HG03575 (cell line): ENCODE measurements around the gene CD300H.

ENCODE experiments used
- ATAC-seq: cut with Tn5 transposase; IDR thresholded peaks from one replicate; pipeline ENCODE4 v1.9.1; 2021; ENCODE audit not compliant: unreplicated experiment, insufficient number of reproducible peaks, low FRiP score; ENCODE audit errors: extremely low read depth

The CD300H gene

DNA sequence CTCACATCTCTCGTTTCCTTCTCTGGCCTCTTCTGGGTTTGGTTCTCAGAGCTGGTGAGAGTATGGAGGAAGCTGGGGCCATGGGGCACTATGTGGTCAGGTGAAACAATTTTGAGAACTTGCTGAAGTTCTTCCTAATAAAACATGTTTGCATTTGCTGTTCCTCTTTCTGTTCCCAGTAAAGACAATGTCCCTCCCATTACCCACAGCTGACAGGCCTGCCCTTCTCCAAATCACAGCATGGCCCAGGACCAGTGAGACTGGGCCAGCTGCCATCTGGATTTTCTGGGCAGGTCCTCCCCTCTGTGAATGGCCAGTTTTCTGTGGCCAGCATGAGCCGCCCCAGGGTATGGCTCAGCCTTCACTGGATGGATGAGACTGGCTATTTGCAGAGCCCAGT lies at the start of gene CD300H:
Gene CD300H, minus strand, starts transcription at position 113 of the 400 bp plus-strand sequence.
- no peak for ATAC-seq

DNA sequence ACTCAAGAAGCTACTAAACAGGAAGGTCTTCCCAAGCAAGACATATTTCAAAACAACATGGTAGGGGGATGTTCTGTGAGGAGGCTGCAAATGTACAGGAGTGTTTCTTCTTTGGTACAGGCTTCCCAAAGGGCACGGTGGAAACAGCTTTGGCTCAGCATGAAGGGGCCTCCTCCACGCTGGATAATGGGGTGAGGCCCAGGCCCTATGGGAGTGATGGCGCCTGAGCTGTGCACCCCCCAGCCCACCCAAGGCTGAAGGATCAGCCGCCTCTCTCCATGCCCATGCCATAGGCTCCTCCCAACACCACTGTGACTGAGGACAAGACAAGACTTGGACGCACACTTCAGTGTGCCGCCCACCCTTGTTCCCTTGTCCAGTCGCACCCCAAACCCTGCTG lies 49.4 kb upstream of the CD300H start:
- ATAC-seq: no peak

DNA sequence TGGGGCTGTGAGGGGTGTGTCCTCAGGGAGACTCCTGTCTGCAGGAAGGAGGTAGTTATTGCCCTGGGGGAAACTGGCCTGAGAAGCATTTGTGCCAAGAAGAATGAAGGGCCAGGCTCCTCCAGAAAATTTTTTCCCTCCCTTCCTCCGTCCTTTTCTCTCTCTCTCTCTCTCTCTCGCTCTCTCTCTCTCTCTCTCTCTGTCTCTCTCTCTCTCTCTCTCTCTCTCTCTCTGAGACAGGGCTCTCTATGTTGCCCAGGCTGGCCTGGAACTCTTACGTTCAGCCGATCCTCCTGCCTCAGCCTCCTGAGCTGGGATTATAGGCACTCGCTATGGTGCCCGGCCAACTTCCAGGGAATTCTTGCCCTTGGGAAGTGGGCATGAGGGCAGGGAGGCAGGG lies 44.7 kb upstream of the CD300H start:
- no peak for ATAC-seq

DNA sequence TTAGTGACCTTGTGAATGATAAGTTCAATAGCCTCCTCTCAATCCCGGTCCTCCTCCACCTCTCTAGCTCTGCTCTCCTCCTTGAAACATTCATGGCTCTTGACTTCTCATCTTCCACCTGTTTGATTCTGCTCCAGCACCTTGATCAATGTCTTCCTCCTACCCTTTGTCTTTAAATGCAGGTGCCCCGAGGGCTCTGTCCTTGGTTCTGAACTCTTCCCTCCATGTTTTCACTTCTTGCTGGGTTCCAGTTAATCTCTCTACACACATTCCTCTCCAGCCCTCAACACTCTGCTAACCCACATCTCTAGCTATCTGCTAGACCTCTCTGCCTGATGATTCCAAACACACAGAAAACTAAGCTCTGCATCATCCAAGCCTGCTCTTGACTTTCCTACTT lies 42.8 kb upstream of the CD300H start:
- no peak for ATAC-seq

DNA sequence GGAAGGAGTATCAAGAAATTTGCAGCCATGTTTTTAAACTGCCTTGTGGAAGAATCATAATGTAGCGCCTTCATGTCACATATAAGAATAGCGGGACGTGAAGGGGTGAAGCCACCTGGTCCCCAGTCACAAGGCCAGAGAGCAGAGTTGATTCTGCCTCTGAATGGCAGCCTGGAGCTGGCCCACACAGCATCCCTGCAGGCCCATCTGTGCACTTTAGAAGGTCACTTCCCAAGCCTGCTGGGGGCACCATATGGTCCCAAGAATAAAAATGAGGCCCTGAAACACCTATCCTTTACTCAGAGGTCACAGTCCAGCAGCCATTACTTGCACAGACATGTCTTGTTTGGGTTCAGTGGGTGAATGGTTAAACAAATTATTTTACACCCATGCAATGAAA lies 41.2 kb upstream of the CD300H start:
- no peak for ATAC-seq

DNA sequence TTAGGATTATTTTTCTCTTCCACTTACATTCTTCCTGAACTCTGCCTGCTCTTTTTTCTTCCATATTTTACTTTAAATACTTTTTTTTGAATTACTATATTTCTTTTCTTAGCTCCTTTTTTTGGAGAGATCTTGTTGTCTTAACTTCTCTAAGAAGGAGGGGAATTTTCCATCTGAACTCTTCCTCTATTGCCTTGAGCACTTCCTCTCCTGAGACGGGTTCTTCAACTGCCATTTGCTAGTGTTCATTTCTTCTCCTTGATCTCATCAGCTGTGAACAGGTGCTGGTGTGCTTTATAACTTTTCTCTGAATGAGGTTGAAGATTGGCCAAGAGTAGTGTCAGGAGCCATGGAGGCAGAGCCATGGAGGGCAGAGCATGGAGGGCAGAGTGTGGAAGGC lies 39.9 kb upstream of the CD300H start:
- no peak for ATAC-seq

DNA sequence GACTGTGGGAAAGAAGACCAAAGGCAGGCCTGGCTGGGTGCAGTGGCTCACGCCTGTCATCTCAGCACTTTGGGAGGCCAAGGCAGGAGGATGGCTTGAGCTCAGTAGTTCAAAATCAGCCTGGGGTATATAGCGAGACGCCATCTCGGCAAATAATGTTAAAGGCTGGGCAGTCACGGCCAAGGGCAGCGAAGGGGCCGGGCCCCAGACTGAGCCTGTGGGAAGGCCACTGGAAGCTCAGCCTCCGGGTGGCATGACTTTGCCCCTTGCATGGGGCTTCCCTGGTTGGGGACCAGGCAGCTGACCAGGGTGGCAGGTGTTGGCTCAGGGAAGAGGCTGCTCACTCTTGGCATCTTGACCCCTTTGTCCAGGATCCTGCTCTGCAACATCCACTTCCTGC lies 38.7 kb upstream of the CD300H start:
- no peak for ATAC-seq

DNA sequence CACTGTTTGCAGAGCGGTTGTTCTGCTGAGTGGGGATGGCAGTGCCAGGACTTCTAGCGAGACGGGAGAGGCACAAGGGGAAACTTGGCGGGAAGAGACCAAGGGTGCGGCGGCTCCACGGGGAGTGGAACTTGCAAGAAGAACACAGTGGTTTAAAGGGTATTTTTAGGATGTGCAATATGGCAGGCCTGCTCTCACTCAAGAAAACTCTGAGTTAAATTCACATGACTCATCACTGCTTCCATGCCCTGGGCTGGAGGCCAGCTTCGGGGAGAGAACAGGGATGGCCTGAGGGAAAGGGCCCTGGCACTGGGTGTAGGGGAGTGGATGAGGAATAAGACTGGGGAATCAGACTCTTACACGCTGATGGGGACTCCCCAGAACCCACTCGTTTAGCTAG lies 38.1 kb upstream of the CD300H start:
- ATAC-seq: no peak

DNA sequence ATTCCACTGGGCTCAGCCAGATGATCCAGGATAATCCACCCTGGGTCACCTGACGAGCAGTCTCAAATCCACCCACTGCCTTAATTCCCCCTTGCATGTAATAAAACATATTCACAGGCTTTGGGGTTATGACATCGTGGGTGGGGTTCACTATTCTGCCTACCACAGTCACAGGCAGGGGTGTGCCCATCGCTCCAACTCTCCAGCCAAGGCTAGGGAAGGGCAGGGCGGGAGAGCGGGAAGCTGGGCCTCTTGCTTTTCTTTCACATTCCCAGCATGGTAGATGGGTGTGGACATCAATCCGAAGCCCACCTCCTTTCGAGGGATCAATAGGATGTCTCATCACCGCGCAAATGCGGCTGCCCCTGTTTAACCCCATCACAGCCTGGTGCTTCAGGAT lies 37.5 kb upstream of the CD300H start:
- ATAC-seq: no peak

DNA sequence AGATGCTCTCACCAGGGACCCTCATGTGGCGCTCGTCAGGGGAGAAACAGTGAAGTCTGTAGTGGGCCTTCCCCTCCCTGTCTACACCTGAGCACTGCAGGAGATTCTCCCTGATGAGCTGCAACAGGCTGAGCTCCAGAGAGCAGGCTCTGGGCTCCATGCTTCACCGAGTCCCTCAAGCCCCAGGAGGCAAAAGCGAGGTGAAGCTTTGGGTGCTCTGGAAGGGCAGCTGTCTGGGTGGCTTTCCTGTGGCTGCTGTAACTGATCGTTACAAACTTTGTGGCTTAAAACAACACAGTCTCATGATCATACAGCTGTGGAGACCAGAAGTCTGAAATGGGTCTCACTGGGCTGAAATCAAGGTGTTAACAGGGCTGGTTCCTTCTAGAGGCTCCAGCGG lies 36.9 kb upstream of the CD300H start:
- no peak for ATAC-seq

DNA sequence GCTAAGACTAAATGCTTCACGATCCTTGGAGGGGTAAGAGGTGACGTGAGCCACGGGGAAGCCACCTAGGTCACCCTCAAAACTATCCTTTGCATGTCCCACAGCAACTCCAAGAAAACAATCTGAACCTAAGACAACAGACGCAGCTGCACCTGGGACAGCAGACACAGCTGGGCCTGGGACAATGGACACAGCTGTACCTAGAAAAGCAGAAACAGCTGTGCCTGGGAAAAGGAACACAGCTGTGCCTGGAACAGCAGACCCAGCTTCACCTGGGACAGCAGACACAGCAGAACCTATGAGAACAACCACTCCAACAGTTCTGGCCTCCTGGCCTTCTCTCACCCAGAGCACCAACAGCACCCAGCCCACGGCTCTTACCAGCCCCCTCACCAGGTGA lies 36.4 kb upstream of the CD300H start:
- ATAC-seq: no peak

DNA sequence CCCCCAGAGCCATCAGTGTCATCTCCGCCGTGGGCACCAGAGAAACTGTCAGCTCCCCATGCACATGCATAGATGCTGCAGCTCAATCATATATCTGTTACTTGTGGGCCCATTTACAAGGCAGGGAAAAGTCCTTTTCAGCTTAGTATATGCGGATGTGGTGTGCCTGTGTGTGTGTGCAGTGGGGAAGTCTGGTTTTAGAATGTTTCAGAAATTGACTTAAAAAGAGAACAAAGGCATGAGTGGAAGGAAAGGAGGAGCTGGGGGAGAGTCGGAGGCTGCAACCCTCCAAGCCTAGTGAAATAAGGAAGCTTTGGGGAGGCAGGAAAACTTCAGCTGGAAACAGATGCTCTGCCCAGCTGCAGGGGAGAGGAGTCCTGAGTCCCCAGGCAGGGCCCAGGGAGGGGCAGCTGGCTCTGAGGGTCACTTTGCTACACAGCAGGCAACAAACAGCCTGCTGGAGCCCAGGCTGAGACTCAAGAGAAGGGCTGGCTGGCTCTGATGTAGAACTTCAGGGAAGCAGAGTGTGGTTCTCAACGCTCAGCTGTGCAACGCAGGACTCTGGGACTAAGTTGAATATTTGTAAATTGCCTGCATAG lies 35.8 kb upstream of the CD300H start:
- no peak for ATAC-seq

DNA sequence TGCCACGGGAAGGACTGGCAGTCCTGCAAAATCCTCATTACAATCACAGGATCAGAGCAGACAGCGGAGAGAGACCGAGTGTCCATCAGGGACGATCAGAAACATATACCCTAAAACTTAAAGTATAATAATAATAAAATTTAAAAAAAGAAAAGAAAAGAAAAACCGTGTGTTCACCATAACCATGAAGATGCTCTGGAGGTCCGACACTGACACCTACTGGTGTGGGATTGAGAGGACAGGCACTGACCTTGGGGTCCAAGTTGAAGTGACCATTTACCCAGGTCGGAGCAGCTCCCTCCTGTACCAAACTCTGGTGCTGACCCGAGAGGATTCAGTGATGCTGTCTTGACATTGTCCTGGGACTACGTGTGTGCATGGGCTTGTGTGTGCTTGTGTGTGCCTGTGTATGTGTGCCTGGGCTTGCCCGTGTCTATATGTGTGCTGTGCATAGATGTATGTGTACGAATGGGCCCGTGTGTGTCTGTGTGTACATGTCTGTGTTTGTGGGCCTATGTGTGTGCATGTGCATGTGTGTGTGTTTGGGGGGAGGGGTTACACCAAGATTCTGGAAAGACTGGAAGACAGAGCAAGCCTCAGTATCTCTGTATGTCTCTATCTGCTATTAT lies 34.7 kb upstream of the CD300H start:
- ATAC-seq: no peak

DNA sequence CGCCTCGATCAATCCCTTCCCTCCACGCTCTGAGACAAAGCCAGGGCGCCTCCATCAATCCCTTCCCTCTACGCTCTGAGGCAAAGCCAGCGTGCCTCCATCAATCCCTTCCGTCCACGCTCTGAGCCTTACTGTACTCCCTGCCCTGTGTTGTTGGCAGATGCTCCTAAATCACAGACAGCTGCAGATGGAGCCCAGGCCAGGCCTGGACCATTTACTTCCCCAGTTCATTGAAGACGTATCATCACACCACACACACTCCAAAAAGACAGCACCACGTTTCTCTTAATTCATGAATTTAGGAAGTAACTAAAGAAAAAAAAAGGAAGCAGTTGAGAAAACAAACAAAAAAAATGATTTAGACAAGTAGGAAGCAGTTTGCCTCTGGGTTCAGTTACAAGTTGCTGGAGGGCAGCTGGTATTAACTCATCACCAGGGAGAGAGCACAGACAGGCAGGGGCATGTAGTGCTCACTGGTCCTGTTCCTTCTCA lies 32.2 kb upstream of the CD300H start:
- ATAC-seq: no peak

DNA sequence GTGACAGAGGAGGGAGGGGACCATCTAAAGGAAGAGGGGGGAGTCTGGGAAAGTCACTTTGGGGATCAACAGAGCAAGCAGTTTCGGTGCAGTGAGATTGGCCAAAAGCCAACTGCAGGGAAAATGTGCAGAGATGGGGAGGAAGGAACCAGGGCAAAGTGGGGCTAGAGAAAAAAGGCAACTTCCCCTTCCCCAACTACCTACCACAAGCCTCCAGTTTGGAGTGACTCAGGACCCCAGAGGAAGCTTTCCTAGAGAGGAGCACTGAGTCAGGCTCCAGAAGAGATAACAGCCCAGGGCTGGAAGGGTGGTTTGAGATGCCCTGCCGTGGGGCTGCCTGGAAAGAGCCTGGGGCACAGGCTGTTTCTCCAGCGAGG lies 31.7 kb upstream of the CD300H start:
- ATAC-seq: no peak

DNA sequence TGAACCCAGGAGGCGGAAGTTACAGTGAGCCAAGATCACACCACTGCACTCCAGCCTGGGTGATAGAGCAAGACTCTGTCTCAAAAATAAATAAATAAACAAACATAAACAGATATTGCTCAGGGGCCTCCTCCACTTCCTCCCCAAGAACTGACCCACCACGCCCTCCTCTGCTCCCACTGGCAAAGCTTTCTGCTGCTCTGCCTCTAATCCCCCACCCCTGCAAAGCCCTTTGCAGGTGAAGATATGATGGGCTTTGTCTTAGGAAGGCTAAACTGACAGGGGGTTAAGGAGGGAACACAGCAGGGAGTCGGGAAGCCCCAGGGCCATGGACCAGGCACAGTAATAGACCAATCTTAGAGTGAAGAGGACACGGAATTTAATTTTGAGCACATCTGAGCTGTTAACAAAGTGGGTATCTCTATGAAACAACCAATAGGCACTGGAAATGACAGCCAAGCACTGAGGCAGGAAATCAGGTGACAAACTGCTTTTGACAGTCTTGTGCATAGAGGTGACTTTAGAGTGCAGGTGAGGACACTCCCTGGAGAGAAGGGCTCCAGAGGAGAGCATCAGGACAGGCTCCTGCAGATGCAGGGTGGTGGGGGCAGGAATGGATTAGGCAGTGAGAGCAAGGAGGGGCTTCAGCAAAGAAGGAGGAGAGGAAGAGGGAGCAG lies 31.2 kb upstream of the CD300H start:
- no peak for ATAC-seq

DNA sequence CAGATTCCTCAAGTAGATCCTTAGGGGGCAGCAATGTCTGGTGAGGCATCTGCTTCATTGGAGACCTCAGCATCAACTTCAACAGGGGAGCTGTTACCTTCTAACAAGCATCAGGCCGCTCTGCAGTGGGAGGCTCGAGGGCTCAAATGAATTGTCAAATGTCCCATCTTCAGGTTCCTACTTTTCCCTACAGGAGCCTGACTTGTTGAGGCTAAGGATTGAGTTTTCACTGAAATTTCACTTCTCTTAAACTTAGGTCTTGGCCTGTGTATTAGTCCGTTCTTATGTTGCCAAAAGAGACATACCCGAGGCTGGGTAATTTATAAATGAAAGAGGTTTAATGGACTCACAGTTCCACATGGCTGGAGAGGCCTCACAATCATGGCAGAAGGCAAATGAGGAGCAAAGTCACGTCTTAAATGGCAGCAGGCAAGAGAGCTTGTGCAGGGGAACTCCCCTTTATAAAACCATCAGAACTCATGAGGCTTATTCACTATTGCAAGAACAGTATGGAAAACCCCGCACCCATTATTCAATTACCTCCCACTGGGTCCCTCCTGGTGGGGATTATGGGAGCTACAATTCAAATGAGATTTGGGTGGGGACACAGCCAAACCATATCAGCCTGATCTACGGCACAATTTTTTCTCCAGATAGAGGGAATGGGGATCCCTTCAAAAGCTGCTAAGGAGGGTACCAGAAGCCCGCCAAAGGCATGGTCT lies 29.9 kb upstream of the CD300H start:
- ATAC-seq: no peak

DNA sequence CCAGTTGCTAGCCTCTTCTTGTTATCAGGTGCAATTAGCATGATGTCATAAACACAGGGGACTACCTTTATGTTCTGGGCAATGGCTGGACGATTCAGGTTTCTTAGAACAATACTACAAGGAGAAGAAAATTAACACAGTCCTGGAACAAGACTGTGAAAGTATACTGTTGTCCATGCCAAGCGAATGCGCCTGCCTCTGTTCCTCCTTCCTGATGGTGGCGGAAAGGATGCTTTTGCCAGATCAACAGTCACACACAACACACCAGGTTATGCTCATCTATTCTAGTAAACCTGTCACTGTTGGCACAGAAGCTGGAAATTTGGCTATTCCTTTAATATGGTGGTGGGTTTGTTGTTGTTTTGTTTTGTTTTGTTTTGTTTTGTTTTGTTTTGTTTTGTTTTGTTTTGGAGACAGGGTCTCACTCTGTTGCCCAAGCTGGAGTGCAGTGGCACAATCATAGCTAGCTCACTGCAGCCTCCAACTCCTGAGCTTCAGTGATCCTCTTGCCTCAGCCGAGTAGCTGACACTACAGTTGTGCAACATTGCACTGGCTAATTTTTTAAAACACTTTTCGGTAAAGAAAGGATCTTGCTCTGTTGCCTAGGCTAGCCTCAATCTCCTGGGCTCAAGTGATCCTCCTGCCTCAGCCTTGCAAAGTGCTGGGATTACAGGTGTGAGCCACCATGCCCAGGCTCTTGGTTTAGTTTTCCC lies 27.9 kb upstream of the CD300H start:
- no peak for ATAC-seq
